Measurements from ENCODE around the gene ZC3H12C. TPM values are rescaled to one million over a fixed set of nuclear protein-coding genes. Genes with fewer than 3 reads are reported as not detected.

Gene ZC3H12C
- total RNA-seq, 1 donor from 2014 or later: 5.0 TPM

- no peak for DNase-seq (ENCODE audit: low read depth)
- TF ChIP-seq CTCF (conservative IDR thresholded peaks at IDR 0.05; ENCODE audit: low read depth, low read length): no peak
- H3K4me3 ChIP-seq (ENCODE audit: low read depth, low read length): no peak overlapping the region
Observed at GRCh38 chr11:110130642-110131238, 37.5 kb downstream of the ZC3H12C start.

- H3K4me3 ChIP-seq (ENCODE audit: low read depth, low read length): no peak overlapping the region
- no peak for TF ChIP-seq CTCF (conservative IDR thresholded peaks at IDR 0.05; ENCODE audit: low read depth, low read length)
- DNase-seq (ENCODE audit: low read depth): no peak
Observed at GRCh38 chr11:110131386-110132123, 38.4 kb downstream of the ZC3H12C start.

- DNase-seq (ENCODE audit: low read depth): no peak
- no peak overlapping the region for H3K4me3 ChIP-seq (ENCODE audit: low read depth, low read length)
- no peak for TF ChIP-seq CTCF (conservative IDR thresholded peaks at IDR 0.05; ENCODE audit: low read depth, low read length)
Observed at GRCh38 chr11:110133160-110133559, 40.0 kb downstream of the ZC3H12C start.

- TF ChIP-seq CTCF (conservative IDR thresholded peaks at IDR 0.05; ENCODE audit: low read depth, low read length): no peak
Observed at GRCh38 chr11:110134110-110134509, 40.9 kb downstream of the ZC3H12C start.

GRCh38 chr11:110141812-110142211 lies 48.6 kb downstream of the ZC3H12C start:
- TF ChIP-seq CTCF (conservative IDR thresholded peaks at IDR 0.05; ENCODE audit: low read depth, low read length): no peak
- DNase-seq (ENCODE audit: low read depth): no peak
- H3K4me3 ChIP-seq (ENCODE audit: low read depth, low read length): no peak overlapping the region

More at GRCh38 chr11:110134110-110134509, 40.9 kb downstream of the ZC3H12C start:
- no peak for DNase-seq (ENCODE audit: low read depth)
- no peak overlapping the region for H3K4me3 ChIP-seq (ENCODE audit: low read depth, low read length)

GRCh38 chr11:110147962-110148709 lies 54.9 kb downstream of the ZC3H12C start:
- no peak for TF ChIP-seq CTCF (conservative IDR thresholded peaks at IDR 0.05; ENCODE audit: low read depth, low read length)
- no peak overlapping the region for H3K4me3 ChIP-seq (ENCODE audit: low read depth, low read length)
- DNase-seq (ENCODE audit: low read depth): peak; percentile 70

All from epithelial cell of proximal tubule (primary cell).